H9 (cell line): Measurements from ENCODE around the gene SNX11. TPM values are rescaled to one million over a fixed set of nuclear protein-coding genes. Genes with fewer than 3 reads are reported as not detected.

Source experiments
- DNase-seq: peaks from one replicate; pipeline ENCODE4 v3.0.0-alpha.2; 2017
- H2AFZ ChIP-seq: one replicate; pipeline ENCODE4 v1.6.1; 2013; ENCODE audit warnings: mild to moderate bottlenecking, low read length, control low read depth, moderate library complexity
- H2AK5ac ChIP-seq: 2 replicates; pipeline ENCODE4 v1.6.1; 2013; ENCODE audit warnings: low read length, control low read depth, mixed read lengths; ENCODE audit not compliant: insufficient read length
- H2BK120ac ChIP-seq: one replicate; pipeline ENCODE4 v1.6.1; 2013; ENCODE audit warnings: low read depth, mild to moderate bottlenecking, low read length, control low read depth, inconsistent platforms; ENCODE audit not compliant: poor library complexity, severe bottlenecking
- H2BK12ac ChIP-seq: 2 replicates; pipeline ENCODE4 v1.6.1; 2013; ENCODE audit warnings: low read length, control low read depth, mixed read lengths, low read depth; ENCODE audit not compliant: insufficient read length
- H2BK15ac ChIP-seq: 2 replicates; pipeline ENCODE4 v1.6.1; 2013; ENCODE audit warnings: low read depth, low read length, control low read depth
- H2BK20ac ChIP-seq: one replicate; pipeline ENCODE4 v1.6.1; 2013; ENCODE audit warnings: low read depth, mild to moderate bottlenecking, low read length, control low read depth, inconsistent platforms; ENCODE audit not compliant: poor library complexity, severe bottlenecking
- H2BK5ac ChIP-seq: 2 replicates; pipeline ENCODE4 v1.6.1; 2013; ENCODE audit warnings: low read length, control low read depth, mixed read lengths; ENCODE audit not compliant: insufficient read length
- H3K14ac ChIP-seq: 2 replicates; pipeline ENCODE4 v1.6.1; 2013; ENCODE audit warnings: low read length, control low read depth; ENCODE audit not compliant: insufficient read depth
- H3K18ac ChIP-seq: 2 replicates; pipeline ENCODE4 v1.6.1; 2013; ENCODE audit warnings: low read depth, mild to moderate bottlenecking, mixed read lengths, low read length, control low read depth; ENCODE audit not compliant: insufficient read length
- H3K23ac ChIP-seq: 2 replicates; pipeline ENCODE4 v1.6.1; 2013; ENCODE audit warnings: low read length, control low read depth, mixed read lengths, low read depth; ENCODE audit not compliant: insufficient read length
- H3K23me2 ChIP-seq: 2 replicates; pipeline ENCODE4 v1.6.1; 2013; ENCODE audit warnings: low read depth, mild to moderate bottlenecking, mixed read lengths, low read length, control low read depth; ENCODE audit not compliant: insufficient read length, poor library complexity, severe bottlenecking
- H3K27ac ChIP-seq: 2 replicates; pipeline ENCODE4 v1.5.1; 2013; ENCODE audit warnings: low read length, control low read depth, mixed read lengths, low read depth; ENCODE audit not compliant: insufficient read length
- H3K27me3 ChIP-seq: 2 replicates; pipeline ENCODE4 v1.6.1; 2013; ENCODE audit warnings: low read length, control low read depth, inconsistent platforms; ENCODE audit not compliant: insufficient read depth
- H3K4ac ChIP-seq: 2 replicates; pipeline ENCODE4 v1.6.1; 2013; ENCODE audit warnings: low read depth, mild to moderate bottlenecking, control low read depth, inconsistent platforms, low read length, moderate library complexity
- H3K4me1 ChIP-seq: 2 replicates; pipeline ENCODE4 v1.6.1; 2013; ENCODE audit warnings: low read length, control low read depth, inconsistent platforms; ENCODE audit not compliant: insufficient read depth
- H3K4me2 ChIP-seq: 2 replicates; pipeline ENCODE4 v1.6.1; 2013; ENCODE audit warnings: low read length, control low read depth, mixed read lengths; ENCODE audit not compliant: insufficient read length, insufficient read depth
- H3K56ac ChIP-seq: 2 replicates; pipeline ENCODE4 v1.6.1; 2013; ENCODE audit warnings: low read depth, mild to moderate bottlenecking, mixed read lengths, low read length, control low read depth; ENCODE audit not compliant: insufficient read length
- H3K79me1 ChIP-seq: 2 replicates; pipeline ENCODE4 v1.6.1; 2013; ENCODE audit warnings: low read depth, mild to moderate bottlenecking, moderate library complexity, low read length, control low read depth, inconsistent platforms; ENCODE audit not compliant: insufficient read depth, poor library complexity, severe bottlenecking
- H3K79me2 ChIP-seq: 2 replicates; pipeline ENCODE4 v1.6.1; 2013; ENCODE audit warnings: low read length, control low read depth, inconsistent platforms; ENCODE audit not compliant: insufficient read depth
- H3K9ac ChIP-seq: 2 replicates; pipeline ENCODE4 v1.6.1; 2013; ENCODE audit warnings: low read length, control low read depth, mixed read lengths; ENCODE audit not compliant: insufficient read length; ENCODE audit errors: extremely low read depth
- H3K9me3 ChIP-seq: one replicate; pipeline ENCODE4 v1.6.1; 2013; ENCODE audit warnings: low read depth, low read length, inconsistent platforms; ENCODE audit not compliant: control insufficient read depth
- H3T11ph ChIP-seq: one replicate; pipeline ENCODE4 v1.6.1; 2013; ENCODE audit warnings: mild to moderate bottlenecking, low read length, control low read depth, inconsistent platforms
- H4K20me1 ChIP-seq: one replicate; pipeline ENCODE4 v1.6.1; 2013; ENCODE audit not compliant: control insufficient read depth, insufficient read length, insufficient read depth
- H4K5ac ChIP-seq: 2 replicates; pipeline ENCODE4 v1.6.1; 2013; ENCODE audit warnings: low read depth, mild to moderate bottlenecking, mixed read lengths, low read length, control low read depth; ENCODE audit not compliant: insufficient read length
- H4K8ac ChIP-seq: replicated peaks from 2 replicates; pipeline ENCODE4 v1.6.1; 2013; ENCODE audit warnings: low read length, control low read depth, mixed read lengths, low read depth; ENCODE audit not compliant: insufficient read length
- H4K91ac ChIP-seq: 2 replicates; pipeline ENCODE4 v1.6.1; 2013; ENCODE audit warnings: low read depth, mild to moderate bottlenecking, moderate library complexity, mixed read lengths, low read length, control low read depth; ENCODE audit not compliant: insufficient read length
- H3K27ac Mint-ChIP-seq, 3 experiments: 2 replicates in 2 of 3; 3 replicates in 1 of 3; pipeline ENCODE4 v1.8.0; 2020 to 2021; ENCODE audit warnings: mixed read lengths in 3 of 3, mild to moderate bottlenecking in 1 of 3, moderate library complexity in 1 of 3
- H3K27me3 Mint-ChIP-seq: 2 replicates; pipeline ENCODE4 v1.8.0; 2021; ENCODE audit warnings: low read depth, mild to moderate bottlenecking, moderate library complexity, mixed read lengths
- H3K36me3 Mint-ChIP-seq, 3 experiments: 2 replicates in 2 of 3; 3 replicates in 1 of 3; pipeline ENCODE4 v1.8.0; 2020 to 2021; ENCODE audit warnings: low read depth in 3 of 3, mixed read lengths in 3 of 3; ENCODE audit not compliant: insufficient read depth in 1 of 3
- H3K4me1 Mint-ChIP-seq, 2 experiments: 2 replicates each; pipeline ENCODE4 v1.8.0; 2020; ENCODE audit warnings: mixed read lengths in 2 of 2
- H3K4me3 Mint-ChIP-seq, 2 experiments: 2 replicates in 1 of 2; 3 replicates in 1 of 2; pipeline ENCODE4 v1.8.0; 2020 to 2021; ENCODE audit warnings: mild to moderate bottlenecking in 2 of 2, mixed read lengths in 2 of 2, moderate library complexity in 1 of 2
- H3K9me3 Mint-ChIP-seq, 2 experiments: 2 replicates in 1 of 2; 3 replicates in 1 of 2; pipeline ENCODE4 v1.8.0; 2020; ENCODE audit warnings: mild to moderate bottlenecking in 2 of 2, mixed read lengths in 2 of 2, moderate library complexity in 1 of 2
- CTCF ChIP-seq: fragments of 200-600 bp; sonication (generic); conservative IDR thresholded peaks from 3 replicates; pipeline ENCODE4 v1.8.0; 2021; ENCODE audit warnings: antibody characterized with exemption, mild to moderate bottlenecking
- WGBS: extraction: QIAGEN DNeasy Blood & Tissue Kit; methylation state at CpG from one replicate; pipeline ENCODE4 v1.1.7; 2013; ENCODE audit warnings: missing lambda C conversion rate, low lambda C conversion rate, mixed read lengths; ENCODE audit not compliant: insufficient read length; ENCODE audit errors: extremely low coverage; 5-methylcytosine and 5-hydroxymethylcytosine counted together
- total RNA-seq: library from RNA; stranded (reverse); gene quantifications from 2 replicates; pipeline ENCODE4 v1.2.1, GENCODE V29; 2021

Gene SNX11
- total RNA-seq, 1 experiment from 2014 or later: 20.0 TPM

GRCh38 chr17:48102043-48102750 is 5.4 kb upstream of the SNX11 start:
- peak overlapping the region in 1 of 3 experiments; percentile 66; a peak in 1 of 7 replicates for H3K27ac Mint-ChIP-seq

More at GRCh38 chr17:48102043-48102750, 5.4 kb upstream of the SNX11 start:
- Histone ChIP-seq H4K5ac (no peak overlapping the region), H3K27me3 (no peaks in the 10 kb centered on the region), H3K4ac (no peak overlapping the region), H3K4me1 (no peaks in the 10 kb centered on the region), H3K18ac (no peak overlapping the region), H3K27ac (no peak overlapping the region), H2BK12ac (no peak overlapping the region), H4K91ac (no peak overlapping the region), H3K79me2 (peaks cover 19% of the 10 kb centered on the region; the same call in 1 of the 2 replicates), H3K14ac (no peak overlapping the region), H3K23me2 (peaks cover 8% of the 10 kb centered on the region), H3K79me1 (no peaks in the 10 kb centered on the region), H3K56ac (no peak overlapping the region), H2BK120ac (no peak overlapping the region), H2BK5ac (no peak overlapping the region), H3K9ac (no peak overlapping the region), H4K20me1 (no peaks in the 10 kb centered on the region), H3K9me3 (no peaks in the 10 kb centered on the region), H2AK5ac (no peak overlapping the region), H2AFZ (no peak overlapping the region), H3T11ph (no peak overlapping the region), H3K23ac (no peak overlapping the region), H2BK20ac (no peak overlapping the region), H3K4me2 (no peak overlapping the region), H4K8ac (no peak overlapping the region), H2BK15ac (no peak overlapping the region)
- no CpG with 5 or more reads among the region's 19 CpGs for WGBS
- TF ChIP-seq CTCF: no peak
- H3K27me3 Mint-ChIP-seq: peaks cover 8% of the 10 kb centered on the region
- H3K9me3 Mint-ChIP-seq: peaks cover 0 to 8% of the 10 kb centered on the region in 2 experiments; a peak in 4 of 5 replicates
- H3K4me1 Mint-ChIP-seq: peaks cover 6 to 14% of the 10 kb centered on the region in 2 experiments
- DNase-seq: no peak
- H3K36me3 Mint-ChIP-seq: peaks cover 0 to 2% (median 0%) of the 10 kb centered on the region in 3 experiments; a peak in 2 of 7 replicates
- peak overlapping the region; percentile 81 to 99 for H3K4me3 Mint-ChIP-seq
